Heart right ventricle (tissue), 16 donors: Measurements from ENCODE around the gene CDK15. TPM values are rescaled to one million over a fixed set of nuclear protein-coding genes. Genes with fewer than 3 reads are reported as not detected.

ENCODE experiments used
- ATAC-seq, 8 donors: fragments of 200-7000 bp; cut with Tn5 transposase; one replicate each; pipeline ENCODE4 v1.9.1; 2020; ENCODE audit warnings: mild to moderate bottlenecking in 8 of 8, moderate library complexity in 8 of 8, moderate number of reproducible peaks in 1 of 8
- DNase-seq, 2 donors: peaks; one replicate each; pipeline ENCODE4 v3.0.0-alpha.2; 2020
- H3K27ac ChIP-seq, 10 donors: fragments of 200-600 bp; sonication (generic) in 2 of 10; one replicate each; pipeline versions ENCODE4 v1.5.0 to v1.8.0; 2020 to 2022; ENCODE audit warnings: mild to moderate bottlenecking in 3 of 10
- H3K27me3 ChIP-seq, 7 donors: fragments of 200-600 bp; one replicate each; pipeline ENCODE4 v1.8.0; 2021 to 2022; ENCODE audit warnings: mild to moderate bottlenecking in 2 of 7
- H3K36me3 ChIP-seq, 9 donors: fragments of 200-600 bp; sonication (generic) in 1 of 9; one replicate each; pipeline versions ENCODE4 v1.5.0 to v1.8.0; 2020 to 2022; ENCODE audit warnings: mild to moderate bottlenecking in 2 of 9
- H3K4me1 ChIP-seq, 9 donors: fragments of 200-600 bp; sonication (generic) in 1 of 9; one replicate each; pipeline versions ENCODE4 v1.5.0 to v1.8.0; 2020 to 2022; ENCODE audit warnings: mild to moderate bottlenecking in 4 of 9
- H3K4me3 ChIP-seq, 10 donors: fragments of 200-600 bp; sonication (generic) in 2 of 10; one replicate each; pipeline versions ENCODE4 v1.5.0 to v1.8.0; 2020 to 2022; ENCODE audit warnings: mild to moderate bottlenecking in 7 of 10, moderate library complexity in 2 of 10
- H3K9me3 ChIP-seq, 11 donors: fragments of 200-600 bp in 10 of 11; sonication (generic) in 2 of 11; one replicate each; pipeline versions ENCODE4 v1.5.0 to v1.8.0; 2013 to 2022; ENCODE audit warnings: mild to moderate bottlenecking in 2 of 11, control low read depth in 1 of 11, moderate library complexity in 1 of 11
- CTCF ChIP-seq, 9 donors: fragments of 200-600 bp; sonication (generic) in 2 of 9; IDR thresholded peaks; one replicate each; pipeline versions ENCODE4 v1.5.0 to v1.8.0; 2021 to 2022; ENCODE audit warnings: antibody characterized with exemption in 9 of 9, mild to moderate bottlenecking in 5 of 9, moderate library complexity in 1 of 9
- WGBS, 2 donors: extraction: QIAGEN DNeasy Blood & Tissue Kit; methylation state at CpG; one replicate each; pipeline ENCODE4 v1.1.7; 2013; ENCODE audit warnings: inconsistent platforms in 1 of 2; 5-methylcytosine and 5-hydroxymethylcytosine counted together
- intact Hi-C, 10 donors: fragments of 100-400 bp; cut with DNase I; formaldehyde crosslinking; loops; one replicate each; pipeline versions ENCODE4 v1.11.1 to v1.14.2; 2022
- polyA plus RNA-seq, 2 donors: library from polyadenylated mRNA; stranded (reverse); fragments of 200-250 nt; gene quantifications; one replicate each; pipeline ENCODE4 v1.2.3, GENCODE V29; 2013
- total RNA-seq, 10 donors: library from RNA; stranded (reverse); fragmentation: NEBNext Ultra II Directional in 3 of 10; extraction: Animal tissue kit (Norgen Biotek cat#: 25700) in 3 of 10; gene quantifications; one replicate each; pipeline versions ENCODE4 v1.2.1 to v1.2.4, GENCODE V29; 2021 to 2023
- donor health status: Arrhythmogenic right ventricular cardiomyopathy.
- donor health status: ischemic (EF 13 %, LVEDD 7.1; RV severe dilation, severe dysfunction).
- donor health status: healthy with polysubstance abuse.
- donor health status: DM: no; HTN: yes; CAD: no.
- donor health status: DM: no; HTN: no; CAD: no.
- donor health status: ischemic (EF 25% LVEDD 6.9; RV normal size, moderate dysfunction).
- donor health status: ischemic (EF 25% LVEDD 5.7; RV mildly dilated, moderate dysfunction).
- donor health status: healthy.
- donor health status: DM: yes; HTN: yes; CAD: no.
- donor health status: Ischemic cardiomyopathy.
- donor health status: ischemic (EF 35%, LVEDD 5.7; RV mildly dilated, moderate dysfunction).
- donor health status: nonischemic (EF 11% LVEDD 7.7; RV severe dilation, severe dysfunction).
- donor health status: DM: yes; HTN: yes; CAD: no.
- donor health status: PGD.
- donor health status: ischemic (EF 29% LVEDD 5.4; RV normal size, mild dysfunction).
- donor health status: nonischemic (EF 23%, LVEDD 6.1; RV moderate dilation, normal function).

CDK15 gene
- total and polyA plus RNA-seq, 12 donors: 0.07 to 0.39 (median 0.15) TPM; not detected in 1

- TF ChIP-seq CTCF (IDR thresholded peaks at IDR 0.05): no peak
- Histone ChIP-seq H3K4me3 (no peak overlapping the region), H3K4me1 (peaks cover 4 to 41% (median 29%) of the 10 kb centered on the region in 9 donors), H3K27me3 (peaks cover 0 to 16% (median 4%) of the 10 kb centered on the region in 7 donors), H3K9me3 (no peaks in the 10 kb centered on the region), H3K36me3 (no peaks in the 10 kb centered on the region), H3K27ac (peak overlapping the region in 2 of 10 donors; percentile 81 to 83)
- ATAC-seq: peak in 4 of 8 donors; percentile 21 to 52 (median 29)
- intact Hi-C loops: loop anchor here in 3 of 10 donors (2.0 to 10.0 kb wide), 4 partner anchors 70 to 155 kb away; partner anchors contain the start of gene FZD7 (in 1 of the 3)
- peak; percentile 29 to 54 for DNase-seq
- 28 to 40% methylated on average over 14 of the region's 14 CpGs for WGBS, 2 donors
Observed at GRCh38 chr2:201882353-201883090, 76.2 kb downstream of the CDK15 start.

GRCh38 chr2:201883606-201884369 lies 77.5 kb downstream of the CDK15 start:
- DNase-seq (peak; percentile 59 to 68), ATAC-seq (peak; percentile 81 to 98 (median 93))
- Histone ChIP-seq H3K27ac (peak overlapping the region in 8 of 10 donors; percentile 18 to 83 (median 77)), H3K36me3 (no peaks in the 10 kb centered on the region), H3K9me3 (no peaks in the 10 kb centered on the region), H3K27me3 (peaks cover 0 to 21% (median 0%) of the 10 kb centered on the region in 7 donors), H3K4me3 (no peak overlapping the region), H3K4me1 (peaks cover 4 to 51% (median 31%) of the 10 kb centered on the region in 9 donors)
- no peak for TF ChIP-seq CTCF (IDR thresholded peaks at IDR 0.05)
- WGBS, 2 donors: 11 to 15% methylated on average over 8 of the region's 8 CpGs
- intact Hi-C loops: loop anchor here in 3 of 10 donors (2.0 to 10.0 kb wide), 4 partner anchors 69 to 154 kb away; partner anchors contain the start of gene FZD7 (in 1 of the 3)

- intact Hi-C loops: loop anchor here in 1 of 10 donors (10.0 kb wide), 1 partner anchor 148 kb away; the partner anchor contains the start of gene FZD7
- 74 to 89% methylated on average over 3 of the region's 3 CpGs for WGBS, 2 donors
- no peak for ATAC-seq
Observed at GRCh38 chr2:201886504-201886903, 80.2 kb downstream of the CDK15 start.

More at GRCh38 chr2:201886504-201886903, 80.2 kb downstream of the CDK15 start:
- TF ChIP-seq CTCF (IDR thresholded peaks at IDR 0.05): no peak
- Histone ChIP-seq H3K27me3 (peaks cover 0 to 23% (median 15%) of the 10 kb centered on the region in 7 donors), H3K4me3 (no peak overlapping the region), H3K9me3 (no peaks in the 10 kb centered on the region), H3K27ac (no peak overlapping the region), H3K36me3 (no peaks in the 10 kb centered on the region), H3K4me1 (peaks cover 4 to 44% (median 22%) of the 10 kb centered on the region in 9 donors)
- DNase-seq: no peak
